Right lobe of liver (tissue), 6 donors: ENCODE results near the gene NCOA5. TPM values are rescaled to one million over a fixed set of nuclear protein-coding genes. Genes with fewer than 3 reads are reported as not detected.

ENCODE experiments used
- ATAC-seq, 4 donors: fragments of 200-7000 bp; cut with Tn5 transposase; one replicate each; pipeline ENCODE4 v1.9.1; 2020; ENCODE audit warnings: mild to moderate bottlenecking in 4 of 4, moderate library complexity in 4 of 4
- DNase-seq, 3 donors: peaks; one replicate each; pipeline ENCODE4 v3.0.0-alpha.2; 2020
- H3K27ac ChIP-seq, 3 donors: fragments of 200-600 bp; one replicate each; pipeline ENCODE4 v1.8.0; 2022
- H3K27me3 ChIP-seq, 2 donors: fragments of 200-600 bp; one replicate each; pipeline ENCODE4 v1.8.0; 2022
- H3K36me3 ChIP-seq, 4 donors: fragments of 200-600 bp; sonication (generic) in 1 of 4; one replicate each; pipeline versions ENCODE4 v1.5.1 to v1.8.0; 2017 to 2022; ENCODE audit warnings: control low read depth in 1 of 4
- H3K4me1 ChIP-seq, 4 donors: fragments of 200-600 bp; sonication (generic) in 1 of 4; one replicate each; pipeline versions ENCODE4 v1.5.1 to v1.8.0; 2017 to 2022; ENCODE audit warnings: control low read depth in 1 of 4
- H3K4me3 ChIP-seq, 3 donors: fragments of 200-600 bp; one replicate each; pipeline ENCODE4 v1.8.0; 2022
- H3K9me3 ChIP-seq, 4 donors: fragments of 200-600 bp; sonication (generic) in 1 of 4; one replicate each; pipeline versions ENCODE4 v1.5.1 to v1.8.0; 2017 to 2022; ENCODE audit warnings: control low read depth in 1 of 4
- CTCF ChIP-seq, 4 donors: fragments of 200-600 bp in 3 of 4; fragments of 450-650 bp in 1 of 4; IDR thresholded peaks; one replicate each; pipeline versions ENCODE4 v1.5.1 to v1.8.0; 2016 to 2022; ENCODE audit warnings: antibody characterized with exemption in 4 of 4, mild to moderate bottlenecking in 2 of 4
- POLR2A ChIP-seq: fragments of 450-650 bp; IDR thresholded peaks from one replicate; pipeline ENCODE4 v1.6.1; 2017; ENCODE audit warnings: antibody characterized with exemption, mild to moderate bottlenecking
- WGBS: methylation state at CpG from one replicate; pipeline ENCODE4 v1.1.6; 2018; ENCODE audit warnings: low coverage, low lambda C conversion rate; ENCODE audit not compliant: insufficient coverage; ENCODE audit errors: missing lambda C conversion rate; 5-methylcytosine and 5-hydroxymethylcytosine counted together
- intact Hi-C, 2 donors: fragments of 100-400 bp; cut with DNase I; formaldehyde crosslinking; loops; one replicate each; pipeline versions ENCODE4 v1.11.2 to v1.14.1; 2022
- total RNA-seq, 6 experiments: library from RNA; depleted of rRNA in 2 of 6; stranded (reverse); fragments of >200 nt in 2 of 6; fragmentation: NEBNext Ultra II Directional in 3 of 6; extraction: Animal tissue kit (Norgen Biotek cat#: 25700) in 3 of 6; gene quantifications; one replicate each; pipeline versions ENCODE4 v1.1.0 to v1.2.4, GENCODE V29; 2016 to 2023
- donor health status: DM: no; HTN: yes; CAD: no.
- donor health status: DM: no; HTN: no; CAD: no.
- donor health status: DM: no; HTN: no; CAD: no.
- donor health status: DM: no; HTN: yes; CAD: no.
- donor health status: DM: no; HTN: yes; CAD: no.

NCOA5 gene
- total RNA-seq, 6 experiments from 2014 or later = 5.1 to 10.4 (median 8.8) TPM

- intact Hi-C loops = no loop called here
- TF ChIP-seq POLR2A = no peak
- no peak for TF ChIP-seq CTCF (IDR thresholded peaks at IDR 0.05)
- Histone ChIP-seq H3K27me3 (no peaks in the 10 kb centered on the region), H3K36me3 (no peaks in the 10 kb centered on the region), H3K4me3 (no peak overlapping the region), H3K4me1 (no peaks in the 10 kb centered on the region), H3K27ac (no peak overlapping the region), H3K9me3 (no peaks in the 10 kb centered on the region)
- no peak for DNase-seq
- 13% methylated on average over 13 of the region's 18 CpGs for WGBS
- peak in 2 of 4 donors; percentile 29 to 35 for ATAC-seq
These were observed 48.7 kb downstream of the NCOA5 start for GRCh38 chr20:46040902-46041535.

GRCh38 chr20:46037036-46037435, 52.7 kb downstream of the NCOA5 start:
- intact Hi-C loops = no loop called here
- Histone ChIP-seq H3K4me3 (no peak overlapping the region), H3K27ac (no peak overlapping the region), H3K9me3 (no peaks in the 10 kb centered on the region), H3K4me1 (no peaks in the 10 kb centered on the region), H3K36me3 (no peaks in the 10 kb centered on the region), H3K27me3 (peaks cover 0 to 3% of the 10 kb centered on the region in 2 donors)
- 52% methylated on average over 3 of the region's 5 CpGs for WGBS
- no peak for ATAC-seq
- TF ChIP-seq POLR2A (no peak), CTCF (IDR thresholded peaks at IDR 0.05) (no peak)
- no peak for DNase-seq

GRCh38 chr20:46036370-46036769, 53.4 kb downstream of the NCOA5 start:
- H3K9me3 ChIP-seq = no peaks in the 10 kb centered on the region
- ATAC-seq (no peak), DNase-seq (no peak)
- H3K4me1 ChIP-seq = no peaks in the 10 kb centered on the region
- TF ChIP-seq POLR2A = no peak
- TF ChIP-seq CTCF (IDR thresholded peaks at IDR 0.05) = no peak
- intact Hi-C loops = no loop called here
- no peak overlapping the region for H3K4me3 ChIP-seq
- WGBS = 96% methylated on average over 2 of the region's 8 CpGs
- no peak overlapping the region for H3K27ac ChIP-seq
- H3K27me3 ChIP-seq = peaks cover 0 to 10% of the 10 kb centered on the region in 2 donors
- no peaks in the 10 kb centered on the region for H3K36me3 ChIP-seq

GRCh38 chr20:46035713-46036112, 54.0 kb downstream of the NCOA5 start:
- DNase-seq = no peak
- Histone ChIP-seq H3K27ac (no peak overlapping the region), H3K9me3 (no peaks in the 10 kb centered on the region), H3K4me1 (no peaks in the 10 kb centered on the region), H3K36me3 (no peaks in the 10 kb centered on the region), H3K27me3 (peaks cover 0 to 15% of the 10 kb centered on the region in 2 donors), H3K4me3 (no peak overlapping the region)
- TF ChIP-seq POLR2A (no peak), CTCF (IDR thresholded peaks at IDR 0.05) (no peak)
- ATAC-seq = no peak
- intact Hi-C loops = no loop called here
- WGBS = no CpG with 5 or more reads among the region's 6 CpGs
